HG03139 (cell line): ENCODE results near the gene SPATA2L.
"Not testable (repeated sequence)": the region's sequence is repeated elsewhere in the genome, so short reads cannot be mapped to it uniquely, and the experiment has no call there.

ENCODE experiments used
- ATAC-seq: cut with Tn5 transposase; IDR thresholded peaks from one replicate; pipeline ENCODE4 v1.9.1; 2021; ENCODE audit not compliant: unreplicated experiment

The SPATA2L gene

GRCh38 chr16:89691986-89692569 is 9.4 kb downstream of the SPATA2L start:
- ATAC-seq = no peak

- no peak for ATAC-seq
Measured at GRCh38 chr16:89691231-89691985, 10.1 kb downstream of the SPATA2L start.

GRCh38 chr16:89690392-89690901 is 11.1 kb downstream of the SPATA2L start:
- ATAC-seq = no peak

GRCh38 chr16:89689621-89690020 is 11.9 kb downstream of the SPATA2L start:
- ATAC-seq = not testable (repeated sequence)

GRCh38 chr16:89689142-89689541 is 12.4 kb downstream of the SPATA2L start:
- no peak for ATAC-seq

GRCh38 chr16:89688395-89688794 is 13.1 kb downstream of the SPATA2L start:
- ATAC-seq = no peak

- ATAC-seq = peak; percentile 42
Measured at GRCh38 chr16:89687092-89687940, 14.2 kb downstream of the SPATA2L start.

- ATAC-seq = peak; percentile 72
Measured at GRCh38 chr16:89686520-89687091, 14.9 kb downstream of the SPATA2L start, which contains the start of gene CDK10. TSS of gene CDK10 (plus strand) at chr16:89686689. CDS start at chr16:89686711, 22 bp downstream.

GRCh38 chr16:89685916-89686315 is 15.6 kb downstream of the SPATA2L start:
- no peak for ATAC-seq

GRCh38 chr16:89678258-89678657 is 23.2 kb downstream of the SPATA2L start:
- no peak for ATAC-seq

GRCh38 chr16:89672177-89672941 is 29.1 kb downstream of the SPATA2L start:
- no peak for ATAC-seq

GRCh38 chr16:89671565-89671964 is 29.9 kb downstream of the SPATA2L start:
- ATAC-seq = not testable (repeated sequence)

- ATAC-seq = no peak
Measured at GRCh38 chr16:89670496-89671431, 30.7 kb downstream of the SPATA2L start.

GRCh38 chr16:89669755-89670154 is 31.8 kb downstream of the SPATA2L start:
- no peak for ATAC-seq

GRCh38 chr16:89668790-89669158 is 32.7 kb downstream of the SPATA2L start:
- ATAC-seq = no peak

GRCh38 chr16:89667633-89668032 is 33.9 kb downstream of the SPATA2L start:
- ATAC-seq = no peak

- not testable (repeated sequence) for ATAC-seq
Measured at GRCh38 chr16:89667000-89667399, 34.5 kb downstream of the SPATA2L start.

GRCh38 chr16:89664238-89664637 is 37.3 kb downstream of the SPATA2L start:
- ATAC-seq = not testable (repeated sequence)

- ATAC-seq = no peak
Measured at GRCh38 chr16:89661215-89661614, 40.3 kb downstream of the SPATA2L start.
